Limb (tissue), 2 donors: ENCODE data around the gene ZNF391.
"Not testable (repeated sequence)": the region's sequence is repeated elsewhere in the genome, so short reads cannot be mapped to it uniquely, and the experiment has no call there.

Experiments used
- DNase-seq, 2 donors: peaks; one replicate each; pipeline ENCODE4 v3.0.0-alpha.2; 2016; ENCODE audit errors: extremely low spot score in 2 of 2

ZNF391 gene

GRCh38 chr6:27388293-27389197, at the start of gene ZNF391:
ZNF391 (plus strand) TSS chr6:27388759; CDS start chr6:27400371, 11,612 bp downstream.
- DNase-seq = peak; percentile 83 to 86

- no peak for DNase-seq
Observed at GRCh38 chr6:27352850-27353249, 35.7 kb upstream of the ZNF391 start.

GRCh38 chr6:27358786-27359185, 29.8 kb upstream of the ZNF391 start:
- DNase-seq = no peak

GRCh38 chr6:27359231-27359630, 29.3 kb upstream of the ZNF391 start:
- DNase-seq = no peak

GRCh38 chr6:27368202-27368601, 20.4 kb upstream of the ZNF391 start:
- no peak for DNase-seq

GRCh38 chr6:27370391-27370790, 18.2 kb upstream of the ZNF391 start:
- no peak for DNase-seq

GRCh38 chr6:27374824-27375612, 13.5 kb upstream of the ZNF391 start:
- peak; percentile 75 to 82 for DNase-seq

- DNase-seq = no peak
Observed at GRCh38 chr6:27375613-27376079, 12.9 kb upstream of the ZNF391 start.

- not testable (repeated sequence) for DNase-seq
Observed at GRCh38 chr6:27378406-27378805, 10.2 kb upstream of the ZNF391 start.

- DNase-seq = not testable (repeated sequence)
Observed at GRCh38 chr6:27381001-27381400, 7.6 kb upstream of the ZNF391 start.

- DNase-seq = no peak
Observed at GRCh38 chr6:27383011-27383410, 5.5 kb upstream of the ZNF391 start.

- no peak for DNase-seq
Observed at GRCh38 chr6:27383481-27383880, 5.1 kb upstream of the ZNF391 start.

GRCh38 chr6:27392623-27393022, 4.1 kb downstream of the ZNF391 start:
- DNase-seq = no peak

GRCh38 chr6:27394073-27394472, 5.5 kb downstream of the ZNF391 start:
- no peak for DNase-seq

- no peak for DNase-seq
Observed at GRCh38 chr6:27400877-27401642, 12.5 kb downstream of the ZNF391 start.

GRCh38 chr6:27406085-27406484, 17.5 kb downstream of the ZNF391 start:
- DNase-seq = no peak

GRCh38 chr6:27407153-27407814, 18.7 kb downstream of the ZNF391 start:
- DNase-seq = no peak

GRCh38 chr6:27414300-27414699, 25.7 kb downstream of the ZNF391 start:
- no peak for DNase-seq

- no peak for DNase-seq
Observed at GRCh38 chr6:27414996-27415395, 26.4 kb downstream of the ZNF391 start.

GRCh38 chr6:27415898-27416297, 27.3 kb downstream of the ZNF391 start:
- no peak for DNase-seq

GRCh38 chr6:27419363-27419762, 30.8 kb downstream of the ZNF391 start:
- DNase-seq = no peak
